NCI-H524 (cell line): ENCODE data around the gene OGFOD3.
"Not testable (repeated sequence)": the region's sequence is repeated elsewhere in the genome, so short reads cannot be mapped to it uniquely, and the experiment has no call there.

Experiments
- DNase-seq, 2 experiments: peaks; one replicate each; lab custom pipeline; 2025; lab: John Stamatoyannopoulos, UW

Gene OGFOD3

GRCh38 chr17:82433560-82434215, 15.3 kb upstream of the OGFOD3 start:
- DNase-seq = no peak

GRCh38 chr17:82432017-82432416, 13.6 kb upstream of the OGFOD3 start:
- DNase-seq = peak in 1 of 2 experiments; percentile 26

GRCh38 chr17:82429824-82430223, 11.4 kb upstream of the OGFOD3 start:
- no peak for DNase-seq

- no peak for DNase-seq
Measured at GRCh38 chr17:82428546-82428945, 10.2 kb upstream of the OGFOD3 start.

GRCh38 chr17:82424863-82425159, 6.4 kb upstream of the OGFOD3 start:
- no peak for DNase-seq

- DNase-seq = no peak
Measured at GRCh38 chr17:82424001-82424862, 5.8 kb upstream of the OGFOD3 start.

- no peak for DNase-seq
Measured at GRCh38 chr17:82419540-82419939, 1.2 kb upstream of the OGFOD3 start.

GRCh38 chr17:82416771-82417170, 1.6 kb downstream of the OGFOD3 start:
- no peak for DNase-seq

- DNase-seq = no peak
Measured at GRCh38 chr17:82416264-82416663, 2.1 kb downstream of the OGFOD3 start.

- DNase-seq = no peak
Measured at GRCh38 chr17:82415786-82416185, 2.6 kb downstream of the OGFOD3 start.

- no peak for DNase-seq
Measured at GRCh38 chr17:82415336-82415735, 3.0 kb downstream of the OGFOD3 start.

- peak in 1 of 2 experiments; percentile 21 for DNase-seq
Measured at GRCh38 chr17:82414548-82415281, 3.7 kb downstream of the OGFOD3 start.

GRCh38 chr17:82412535-82413520, 5.6 kb downstream of the OGFOD3 start:
- no peak for DNase-seq

GRCh38 chr17:82412081-82412480, 6.3 kb downstream of the OGFOD3 start:
- not testable (repeated sequence) for DNase-seq

GRCh38 chr17:82411396-82412053, 6.9 kb downstream of the OGFOD3 start:
- DNase-seq = no peak

- DNase-seq = no peak
Measured at GRCh38 chr17:82410014-82410716, 8.2 kb downstream of the OGFOD3 start.

- DNase-seq = no peak
Measured at GRCh38 chr17:82408938-82409318, 9.5 kb downstream of the OGFOD3 start.

- DNase-seq = no peak
Measured at GRCh38 chr17:82408288-82408937, 10.0 kb downstream of the OGFOD3 start.

GRCh38 chr17:82407255-82407654, 11.1 kb downstream of the OGFOD3 start:
- no peak for DNase-seq

- no peak for DNase-seq
Measured at GRCh38 chr17:82406131-82406671, 12.2 kb downstream of the OGFOD3 start.
